HG03558 (cell line): ENCODE results near the gene FAM174B.

Experiments
- ATAC-seq: cut with Tn5 transposase; IDR thresholded peaks from one replicate; pipeline ENCODE4 v1.9.1; 2021; ENCODE audit warnings: moderate number of reproducible peaks; ENCODE audit not compliant: unreplicated experiment; ENCODE audit errors: extremely low read depth

The FAM174B gene

GRCh38 chr15:92603743-92604470 lies 51.7 kb downstream of the FAM174B start:
- no peak for ATAC-seq

- no peak for ATAC-seq
These were observed 52.3 kb downstream of the FAM174B start for GRCh38 chr15:92603278-92603677.

GRCh38 chr15:92602267-92602593 lies 53.3 kb downstream of the FAM174B start:
- ATAC-seq = no peak

- no peak for ATAC-seq
These were observed 53.8 kb downstream of the FAM174B start for GRCh38 chr15:92601592-92602266.

GRCh38 chr15:92600856-92601255 lies 54.7 kb downstream of the FAM174B start:
- no peak for ATAC-seq

GRCh38 chr15:92599394-92599970 lies 56.1 kb downstream of the FAM174B start:
- no peak for ATAC-seq

- ATAC-seq = no peak
These were observed 58.0 kb downstream of the FAM174B start for GRCh38 chr15:92597548-92597947.

- ATAC-seq = no peak
These were observed 59.0 kb downstream of the FAM174B start for GRCh38 chr15:92596623-92597022.

- no peak for ATAC-seq
These were observed 59.8 kb downstream of the FAM174B start for GRCh38 chr15:92595506-92596381.

- no peak for ATAC-seq
These were observed 64.3 kb downstream of the FAM174B start for GRCh38 chr15:92591275-92591674.

GRCh38 chr15:92586966-92587365 lies 68.6 kb downstream of the FAM174B start:
- no peak for ATAC-seq

- no peak for ATAC-seq
These were observed 69.1 kb downstream of the FAM174B start for GRCh38 chr15:92586383-92586942.

- no peak for ATAC-seq
These were observed 71.5 kb downstream of the FAM174B start for GRCh38 chr15:92584105-92584504.

GRCh38 chr15:92583096-92584034 lies 72.2 kb downstream of the FAM174B start:
- no peak for ATAC-seq

- no peak for ATAC-seq
These were observed 73.4 kb downstream of the FAM174B start for GRCh38 chr15:92582206-92582605.

- ATAC-seq = no peak
These were observed 74.6 kb downstream of the FAM174B start for GRCh38 chr15:92580933-92581445.

- ATAC-seq = no peak
These were observed 75.1 kb downstream of the FAM174B start for GRCh38 chr15:92580521-92580920.

- no peak for ATAC-seq
These were observed 75.6 kb downstream of the FAM174B start for GRCh38 chr15:92579931-92580470.

GRCh38 chr15:92579486-92579885 lies 76.1 kb downstream of the FAM174B start:
- ATAC-seq = no peak
